ENCODE measurements around the gene XNDC1N. TPM values are rescaled to one million over a fixed set of nuclear protein-coding genes. Genes with fewer than 3 reads are reported as not detected.

Gene XNDC1N
- total and polyA plus RNA-seq, 2 of the 13 experiments (the other 11 are each of a cell fraction or from before 2014, with no cell fraction given) = 3.4 to 7.5 TPM

DNA sequence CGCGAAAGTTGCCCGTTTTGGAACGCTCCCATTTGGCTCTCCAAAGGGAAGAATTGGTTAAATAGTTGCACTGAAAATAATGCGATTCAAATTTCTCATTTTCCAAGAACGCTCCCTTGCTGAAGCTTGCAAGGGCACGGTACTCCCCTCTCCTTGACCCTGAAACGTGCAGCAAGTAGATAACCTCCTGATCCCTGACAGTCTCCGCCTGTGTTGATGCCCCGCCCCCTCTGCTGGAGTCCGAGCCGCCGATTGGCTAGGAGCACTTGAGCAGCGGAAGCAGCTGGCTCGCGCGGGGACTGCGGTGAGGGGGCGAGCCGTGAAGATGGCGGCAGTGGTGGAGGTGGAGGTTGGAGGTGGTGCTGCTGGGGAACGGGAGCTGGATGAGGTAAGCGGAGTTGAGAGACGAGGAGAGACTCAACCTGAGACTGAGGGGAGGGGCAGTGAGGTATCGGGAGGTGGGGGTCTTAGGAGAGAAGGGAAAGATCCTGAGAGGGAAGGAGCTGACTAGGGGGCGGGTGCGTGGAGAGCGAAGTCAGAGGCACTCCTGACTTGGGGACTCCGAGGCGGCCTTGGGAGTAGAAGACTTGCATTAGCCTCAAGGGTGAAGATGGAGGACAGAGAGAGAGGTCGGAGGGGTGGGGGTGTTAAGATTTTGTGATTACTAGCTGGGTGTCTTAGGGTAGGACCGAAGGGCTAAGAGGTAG is 496 bp upstream of the XNDC1N start, which contains the start of gene RNF121 (continued):
- TF ChIP-seq PRMT3 (CRISPR knock-in tag; IDR thresholded peaks at IDR 0.05; ENCODE audit: borderline replicate concordance, low read depth) (no peak), RBAK (CRISPR knock-in tag; IDR thresholded peaks at IDR 0.05) (no peak), MTA3 (CRISPR knock-in tag; IDR thresholded peaks at IDR 0.05) (no peak), KLF12 (CRISPR knock-in tag; IDR thresholded peaks at IDR 0.05; ENCODE audit: borderline replicate concordance) (no peak), NFKB2 (CRISPR knock-in tag; IDR thresholded peaks at IDR 0.05; ENCODE audit: borderline replicate concordance) (no peak), RARA (CRISPR knock-in tag; IDR thresholded peaks at IDR 0.05) (peak; percentile 70), TCF7 (IDR thresholded peaks at IDR 0.05; ENCODE audit: low read depth) (no peak), DMAP1 (CRISPR knock-in tag; IDR thresholded peaks at IDR 0.05) (peak; percentile 36; the same call in 1 of the 2 replicates), ATM (IDR thresholded peaks at IDR 0.05; ENCODE audit: borderline replicate concordance) (no peak), ZNF672 (CRISPR knock-in tag; IDR thresholded peaks at IDR 0.05) (0 out of 2 replicates have a peak, but pooled peaks have one; percentile 14), DNMT3B (CRISPR knock-in tag; conservative IDR thresholded peaks at IDR 0.05) (no peak), MAFK (conservative IDR thresholded peaks at IDR 0.05 in 1 of 2, IDR thresholded peaks at IDR 0.05 in 1 of 2; ENCODE audit: low read length in 2 of 2) (no peak), ZFYVE20 (CRISPR knock-in tag; IDR thresholded peaks at IDR 0.05; ENCODE audit: borderline replicate concordance, low read depth) (no peak)
- TF ChIP-seq, protein P1, sequence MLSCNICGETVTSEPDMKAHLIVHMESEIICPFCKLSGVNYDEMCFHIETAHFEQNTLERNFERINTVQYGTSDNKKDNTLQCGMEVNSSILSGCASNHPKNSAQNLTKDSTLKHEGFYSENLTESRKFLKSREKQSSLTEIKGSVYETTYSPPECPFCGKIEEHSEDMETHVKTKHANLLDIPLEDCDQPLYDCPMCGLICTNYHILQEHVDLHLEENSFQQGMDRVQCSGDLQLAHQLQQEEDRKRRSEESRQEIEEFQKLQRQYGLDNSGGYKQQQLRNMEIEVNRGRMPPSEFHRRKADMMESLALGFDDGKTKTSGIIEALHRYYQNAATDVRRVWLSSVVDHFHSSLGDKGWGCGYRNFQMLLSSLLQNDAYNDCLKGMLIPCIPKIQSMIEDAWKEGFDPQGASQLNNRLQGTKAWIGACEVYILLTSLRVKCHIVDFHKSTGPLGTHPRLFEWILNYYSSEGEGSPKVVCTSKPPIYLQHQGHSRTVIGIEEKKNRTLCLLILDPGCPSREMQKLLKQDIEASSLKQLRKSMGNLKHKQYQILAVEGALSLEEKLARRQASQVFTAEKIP (CRISPR knock-in tag; IDR thresholded peaks at IDR 0.05; ENCODE audit: borderline replicate concordance) = no peak
- TF ChIP-seq, protein P2, sequence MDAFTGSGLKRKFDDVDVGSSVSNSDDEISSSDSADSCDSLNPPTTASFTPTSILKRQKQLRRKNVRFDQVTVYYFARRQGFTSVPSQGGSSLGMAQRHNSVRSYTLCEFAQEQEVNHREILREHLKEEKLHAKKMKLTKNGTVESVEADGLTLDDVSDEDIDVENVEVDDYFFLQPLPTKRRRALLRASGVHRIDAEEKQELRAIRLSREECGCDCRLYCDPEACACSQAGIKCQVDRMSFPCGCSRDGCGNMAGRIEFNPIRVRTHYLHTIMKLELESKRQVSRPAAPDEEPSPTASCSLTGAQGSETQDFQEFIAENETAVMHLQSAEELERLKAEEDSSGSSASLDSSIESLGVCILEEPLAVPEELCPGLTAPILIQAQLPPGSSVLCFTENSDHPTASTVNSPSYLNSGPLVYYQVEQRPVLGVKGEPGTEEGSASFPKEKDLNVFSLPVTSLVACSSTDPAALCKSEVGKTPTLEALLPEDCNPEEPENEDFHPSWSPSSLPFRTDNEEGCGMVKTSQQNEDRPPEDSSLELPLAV (CRISPR knock-in tag; conservative IDR thresholded peaks at IDR 0.05; ENCODE audit: low read depth) = no peak
- TF ChIP-seq, protein P3, sequence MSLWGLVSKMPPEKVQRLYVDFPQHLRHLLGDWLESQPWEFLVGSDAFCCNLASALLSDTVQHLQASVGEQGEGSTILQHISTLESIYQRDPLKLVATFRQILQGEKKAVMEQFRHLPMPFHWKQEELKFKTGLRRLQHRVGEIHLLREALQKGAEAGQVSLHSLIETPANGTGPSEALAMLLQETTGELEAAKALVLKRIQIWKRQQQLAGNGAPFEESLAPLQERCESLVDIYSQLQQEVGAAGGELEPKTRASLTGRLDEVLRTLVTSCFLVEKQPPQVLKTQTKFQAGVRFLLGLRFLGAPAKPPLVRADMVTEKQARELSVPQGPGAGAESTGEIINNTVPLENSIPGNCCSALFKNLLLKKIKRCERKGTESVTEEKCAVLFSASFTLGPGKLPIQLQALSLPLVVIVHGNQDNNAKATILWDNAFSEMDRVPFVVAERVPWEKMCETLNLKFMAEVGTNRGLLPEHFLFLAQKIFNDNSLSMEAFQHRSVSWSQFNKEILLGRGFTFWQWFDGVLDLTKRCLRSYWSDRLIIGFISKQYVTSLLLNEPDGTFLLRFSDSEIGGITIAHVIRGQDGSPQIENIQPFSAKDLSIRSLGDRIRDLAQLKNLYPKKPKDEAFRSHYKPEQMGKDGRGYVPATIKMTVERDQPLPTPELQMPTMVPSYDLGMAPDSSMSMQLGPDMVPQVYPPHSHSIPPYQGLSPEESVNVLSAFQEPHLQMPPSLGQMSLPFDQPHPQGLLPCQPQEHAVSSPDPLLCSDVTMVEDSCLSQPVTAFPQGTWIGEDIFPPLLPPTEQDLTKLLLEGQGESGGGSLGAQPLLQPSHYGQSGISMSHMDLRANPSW (CRISPR knock-in tag; IDR thresholded peaks at IDR 0.05; ENCODE audit: borderline replicate concordance) = peak; percentile 38; the same call in 1 of the 2 replicates
- TF ChIP-seq, protein P4, sequence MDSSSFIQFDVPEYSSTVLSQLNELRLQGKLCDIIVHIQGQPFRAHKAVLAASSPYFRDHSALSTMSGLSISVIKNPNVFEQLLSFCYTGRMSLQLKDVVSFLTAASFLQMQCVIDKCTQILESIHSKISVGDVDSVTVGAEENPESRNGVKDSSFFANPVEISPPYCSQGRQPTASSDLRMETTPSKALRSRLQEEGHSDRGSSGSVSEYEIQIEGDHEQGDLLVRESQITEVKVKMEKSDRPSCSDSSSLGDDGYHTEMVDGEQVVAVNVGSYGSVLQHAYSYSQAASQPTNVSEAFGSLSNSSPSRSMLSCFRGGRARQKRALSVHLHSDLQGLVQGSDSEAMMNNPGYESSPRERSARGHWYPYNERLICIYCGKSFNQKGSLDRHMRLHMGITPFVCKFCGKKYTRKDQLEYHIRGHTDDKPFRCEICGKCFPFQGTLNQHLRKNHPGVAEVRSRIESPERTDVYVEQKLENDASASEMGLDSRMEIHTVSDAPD (CRISPR knock-in tag; IDR thresholded peaks at IDR 0.05) = no peak
- TF ChIP-seq, protein P5, sequence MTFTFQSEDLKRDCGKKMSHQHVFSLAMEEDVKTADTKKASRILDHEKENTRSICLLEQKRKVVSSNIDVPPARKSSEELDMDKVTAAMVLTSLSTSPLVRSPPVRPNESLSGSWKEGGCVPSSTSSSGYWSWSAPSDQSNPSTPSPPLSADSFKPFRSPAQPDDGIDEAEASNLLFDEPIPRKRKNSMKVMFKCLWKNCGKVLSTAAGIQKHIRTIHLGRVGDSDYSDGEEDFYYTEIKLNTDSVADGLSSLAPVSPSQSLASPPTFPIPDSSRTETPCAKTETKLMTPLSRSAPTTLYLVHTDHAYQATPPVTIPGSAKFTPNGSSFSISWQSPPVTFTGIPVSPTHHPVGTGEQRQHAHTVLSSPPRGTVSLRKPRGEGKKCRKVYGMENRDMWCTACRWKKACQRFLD (CRISPR knock-in tag; IDR thresholded peaks at IDR 0.05; ENCODE audit: borderline replicate concordance) = 0 out of 2 replicates have a peak, but pooled peaks have one; percentile 61
- TF ChIP-seq, protein P6, sequence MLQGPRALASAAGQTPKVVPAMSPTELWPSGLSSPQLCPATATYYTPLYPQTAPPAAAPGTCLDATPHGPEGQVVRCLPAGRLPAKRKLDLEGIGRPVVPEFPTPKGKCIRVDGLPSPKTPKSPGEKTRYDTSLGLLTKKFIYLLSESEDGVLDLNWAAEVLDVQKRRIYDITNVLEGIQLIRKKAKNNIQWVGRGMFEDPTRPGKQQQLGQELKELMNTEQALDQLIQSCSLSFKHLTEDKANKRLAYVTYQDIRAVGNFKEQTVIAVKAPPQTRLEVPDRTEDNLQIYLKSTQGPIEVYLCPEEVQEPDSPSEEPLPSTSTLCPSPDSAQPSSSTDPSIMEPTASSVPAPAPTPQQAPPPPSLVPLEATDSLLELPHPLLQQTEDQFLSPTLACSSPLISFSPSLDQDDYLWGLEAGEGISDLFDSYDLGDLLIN (CRISPR knock-in tag; IDR thresholded peaks at IDR 0.05; ENCODE audit: borderline replicate concordance) = no peak
